Activated CD8-positive, alpha-beta T cell treated with anti-CD3 and anti-CD28 coated beads, Interleukin-2, amount 10 ng/mL, durations not matched to agents 7 days and 5 days (primary cell): Measurements from ENCODE around the gene SSH2. TPM values are rescaled to one million over a fixed set of nuclear protein-coding genes. Genes with fewer than 3 reads are reported as not detected.
A peak's percentile ranks its signal among the peaks of the same experiment; 100 is the strongest.
"Not testable (repeated sequence)": the region's sequence is repeated elsewhere in the genome, so short reads cannot be mapped to it uniquely, and the experiment has no call there.

Experiments used
- ATAC-seq: fragments of 150-1000 bp; cut with Tn5 transposase; one replicate; pipeline ENCODE4 v1.10.0; 2021; ENCODE audit warnings: moderate library complexity
- CTCF ChIA-PET: fragments of 350-600 bp; sonication (Branson Sonifier 250); formaldehyde crosslinking; loops from one replicate; lab custom pipeline; 2021; ENCODE audit warnings: antibody characterized with exemption; lab: Charles Lee
- POLR2A ChIA-PET: fragments of 350-600 bp; sonication (Branson Sonifier 250); formaldehyde crosslinking; loops from one replicate; lab custom pipeline; 2021; ENCODE audit warnings: antibody characterized with exemption; lab: Charles Lee
- DNase-seq: peaks from one replicate; pipeline ENCODE4 v3.0.0-alpha.2; 2020
- H3K27ac Mint-ChIP-seq: one replicate; pipeline ENCODE4 v1.8.0; 2021; ENCODE audit warnings: mild to moderate bottlenecking, mixed read lengths
- H3K27me3 Mint-ChIP-seq: one replicate; pipeline ENCODE4 v1.8.0; 2021; ENCODE audit warnings: low read depth, mixed read lengths
- H3K36me3 Mint-ChIP-seq: one replicate; pipeline ENCODE4 v1.8.0; 2021; ENCODE audit warnings: low read depth, mixed read lengths
- H3K4me1 Mint-ChIP-seq: one replicate; pipeline ENCODE4 v1.8.0; 2021; ENCODE audit warnings: low read depth, mixed read lengths
- H3K4me3 Mint-ChIP-seq: one replicate; pipeline ENCODE4 v1.8.0; 2021; ENCODE audit warnings: mild to moderate bottlenecking, mixed read lengths
- H3K9me3 Mint-ChIP-seq: one replicate; pipeline ENCODE4 v1.8.0; 2022; ENCODE audit warnings: mixed read lengths; ENCODE audit not compliant: insufficient read depth
- total RNA-seq, 2 experiments: library from RNA; stranded (reverse); gene quantifications; one replicate each; pipeline ENCODE4 v1.2.3, GENCODE V29; 2021

The SSH2 gene
- total RNA-seq, 2 experiments from 2014 or later, result 73.5 to 79.6 TPM

- Mint-ChIP-seq H3K4me1 (peaks cover 17% of the 10 kb centered on the region), H3K27ac (no peak overlapping the region), H3K36me3 (peaks cover 52% of the 10 kb centered on the region), H3K9me3 (no peaks in the 10 kb centered on the region), H3K4me3 (no peak overlapping the region), H3K27me3 (no peaks in the 10 kb centered on the region)
- DNase-seq, result no peak
- no peak for ATAC-seq
- CTCF ChIA-PET, result interaction anchor here (0.9 kb wide), 1 partner anchor 102 kb away, joined by 3 read pairs; no protein-coding TSS in a partner anchor
- POLR2A ChIA-PET, result interaction anchor here (0.6 kb wide), 1 partner anchor 52 kb away, joined by 3 read pairs; no protein-coding TSS in a partner anchor
Measured at GRCh38 chr17:29677221-29677791, 252.7 kb downstream of the SSH2 start.

- Mint-ChIP-seq H3K36me3 (peaks cover 53% of the 10 kb centered on the region), H3K4me1 (peaks cover 13% of the 10 kb centered on the region)
- POLR2A ChIA-PET, CTCF ChIA-PET, H3K4me3 Mint-ChIP-seq, ATAC-seq, DNase-seq, H3K9me3 Mint-ChIP-seq, H3K27ac Mint-ChIP-seq, H3K27me3 Mint-ChIP-seq: not testable (repeated sequence)
Measured at GRCh38 chr17:29675961-29676360, 254.1 kb downstream of the SSH2 start.

DNA sequence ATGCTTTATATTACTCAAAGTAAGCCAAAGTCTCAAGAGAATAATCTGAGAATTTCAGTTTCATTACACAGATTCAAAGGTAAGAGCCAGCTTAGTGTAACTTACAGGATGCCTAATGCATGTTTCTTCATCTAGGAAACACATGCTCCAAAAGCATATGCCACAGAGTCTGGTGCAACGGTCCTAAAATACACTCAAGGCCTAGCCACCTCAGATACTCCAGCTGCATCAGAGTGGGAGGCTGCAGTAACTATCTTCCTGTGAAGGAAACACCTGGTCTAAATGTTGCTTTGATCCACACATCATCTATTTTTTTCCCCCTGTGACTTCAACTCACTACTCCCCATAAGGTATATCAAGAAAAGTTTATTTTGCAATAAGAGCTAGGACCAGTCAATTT, 255.7 kb downstream of the SSH2 start:
- Mint-ChIP-seq H3K27me3 (no peaks in the 10 kb centered on the region), H3K36me3 (peaks cover 50% of the 10 kb centered on the region), H3K27ac (no peak overlapping the region), H3K4me3 (no peak overlapping the region), H3K9me3 (no peaks in the 10 kb centered on the region), H3K4me1 (peaks cover 13% of the 10 kb centered on the region)
- ATAC-seq (no peak), DNase-seq (no peak)
- ChIA-PET CTCF (interaction anchor here (1.1 to 2.7 kb wide), 5 partner anchors 8 to 105 kb away, joined by 3 to 9 read pairs (median 4); no protein-coding TSS in a partner anchor), POLR2A (interaction anchor here (0.6 kb wide), 1 partner anchor 59 kb away, joined by 3 read pairs; no protein-coding TSS in a partner anchor)

DNA sequence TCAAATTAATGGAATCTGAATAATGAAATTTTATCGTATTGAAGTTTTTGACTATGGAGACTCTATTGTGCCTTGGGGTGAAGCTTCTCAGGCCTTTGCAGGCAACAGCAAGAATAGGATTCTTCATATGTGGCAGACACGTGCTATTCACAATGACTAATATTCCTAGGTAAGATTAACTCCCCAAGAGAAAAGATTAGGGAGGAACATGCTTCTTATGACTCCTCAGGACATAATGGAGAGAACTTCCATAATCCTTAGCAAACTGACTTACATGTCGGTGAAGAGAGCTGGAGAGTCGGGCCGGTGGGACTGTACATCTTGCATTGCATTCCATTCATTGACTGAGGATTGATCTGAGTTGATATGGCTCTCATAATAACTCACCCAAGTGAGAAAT, 258.4 kb downstream of the SSH2 start:
- POLR2A ChIA-PET, result interaction anchor here (1.2 kb wide), 1 partner anchor 32 kb away, joined by 3 read pairs; no protein-coding TSS in a partner anchor
- H3K36me3 Mint-ChIP-seq, result peaks cover 48% of the 10 kb centered on the region
- CTCF ChIA-PET, result interaction anchor here (1.3 to 2.5 kb wide), 3 partner anchors 11 to 108 kb away, joined by 3 to 7 read pairs (median 4); no protein-coding TSS in a partner anchor
- H3K4me1 Mint-ChIP-seq, result peaks cover 14% of the 10 kb centered on the region
- no peaks in the 10 kb centered on the region for H3K9me3 Mint-ChIP-seq
- H3K27ac Mint-ChIP-seq, result no peak overlapping the region
- no peak overlapping the region for H3K4me3 Mint-ChIP-seq
- ATAC-seq (no peak), DNase-seq (no peak)
- no peaks in the 10 kb centered on the region for H3K27me3 Mint-ChIP-seq

GRCh38 chr17:29669266-29669665, 260.8 kb downstream of the SSH2 start:
- Mint-ChIP-seq H3K9me3 (no peaks in the 10 kb centered on the region), H3K27me3 (no peaks in the 10 kb centered on the region), H3K4me1 (peaks cover 18% of the 10 kb centered on the region), H3K36me3 (peaks cover 54% of the 10 kb centered on the region), H3K27ac (no peak overlapping the region), H3K4me3 (no peak overlapping the region)
- ChIA-PET CTCF (interaction anchor here (0.7 kb wide), 1 partner anchor 52 kb away, joined by 3 read pairs; no protein-coding TSS in a partner anchor), POLR2A (no interaction called here)
- DNase-seq, result no peak
- no peak for ATAC-seq

- Mint-ChIP-seq H3K27me3 (no peaks in the 10 kb centered on the region), H3K27ac (no peak overlapping the region), H3K4me1 (peaks cover 17% of the 10 kb centered on the region), H3K36me3 (peaks cover 53% of the 10 kb centered on the region), H3K4me3 (no peak overlapping the region), H3K9me3 (no peaks in the 10 kb centered on the region)
- ChIA-PET POLR2A (interaction anchor here (1.1 kb wide), 1 partner anchor 24 kb away, joined by 3 read pairs; no protein-coding TSS in a partner anchor), CTCF (interaction anchor here (0.9 to 1.6 kb wide), 4 partner anchors 12 to 112 kb away, joined by 3 to 6 read pairs (median 4); no protein-coding TSS in a partner anchor)
- DNase-seq, result no peak
- ATAC-seq, result no peak
Measured at GRCh38 chr17:29667969-29668368, 262.1 kb downstream of the SSH2 start.

GRCh38 chr17:29665481-29665810, 264.6 kb downstream of the SSH2 start:
- no peak overlapping the region for H3K4me3 Mint-ChIP-seq
- POLR2A ChIA-PET, result interaction anchor here (1.6 kb wide), 1 partner anchor 41 kb away, joined by 3 read pairs; no protein-coding TSS in a partner anchor
- H3K27ac Mint-ChIP-seq, result peak overlapping the region; percentile 39

GRCh38 chr17:29664743-29665480, 265.1 kb downstream of the SSH2 start:
- H3K9me3 Mint-ChIP-seq, result no peaks in the 10 kb centered on the region
- ATAC-seq, result no peak
- peaks cover 20% of the 10 kb centered on the region for H3K4me1 Mint-ChIP-seq
- H3K36me3 Mint-ChIP-seq, result peaks cover 54% of the 10 kb centered on the region
- no peaks in the 10 kb centered on the region for H3K27me3 Mint-ChIP-seq
- H3K4me3 Mint-ChIP-seq, result no peak overlapping the region
- DNase-seq, result no peak
- CTCF ChIA-PET, result interaction anchor here (0.8 to 4.7 kb wide), 7 partner anchors 11 to 365 kb away, joined by 3 to 21 read pairs (median 4); no protein-coding TSS in a partner anchor
- POLR2A ChIA-PET, result interaction anchor here (1.6 kb wide), 1 partner anchor 42 kb away, joined by 3 read pairs; no protein-coding TSS in a partner anchor
- peak overlapping the region; percentile 39 for H3K27ac Mint-ChIP-seq

More at GRCh38 chr17:29665481-29665810, 264.6 kb downstream of the SSH2 start:
- ATAC-seq (no peak), DNase-seq (no peak)
- CTCF ChIA-PET, result interaction anchor here (0.8 to 4.7 kb wide), 7 partner anchors 11 to 364 kb away, joined by 3 to 21 read pairs (median 4); no protein-coding TSS in a partner anchor
- H3K4me1 Mint-ChIP-seq, result peaks cover 19% of the 10 kb centered on the region
- no peaks in the 10 kb centered on the region for H3K27me3 Mint-ChIP-seq
- H3K9me3 Mint-ChIP-seq, result no peaks in the 10 kb centered on the region
- peaks cover 53% of the 10 kb centered on the region for H3K36me3 Mint-ChIP-seq

DNA sequence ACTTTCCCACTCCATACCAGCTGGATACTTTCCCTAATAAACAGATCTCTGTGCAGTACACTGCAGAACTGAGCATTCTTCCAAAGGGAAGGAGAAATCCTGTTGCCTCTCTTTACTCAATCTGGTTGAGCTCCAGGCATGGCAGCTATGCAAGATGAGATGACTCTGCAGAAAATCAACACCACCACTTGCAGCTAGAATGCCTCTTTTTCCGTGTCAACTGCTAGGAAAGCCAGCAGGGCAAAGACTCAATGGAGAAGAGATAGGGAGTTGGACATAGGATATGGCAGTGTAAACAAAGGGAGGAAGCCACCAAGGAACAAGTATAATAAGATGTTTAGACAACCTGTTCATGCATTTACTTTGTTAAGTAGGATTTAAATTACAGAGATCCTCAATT, 266.9 kb downstream of the SSH2 start:
- ChIA-PET POLR2A (no interaction called here), CTCF (interaction anchor here (1.5 to 4.7 kb wide), 2 partner anchors 24 to 116 kb away, joined by 7 to 21 read pairs; no protein-coding TSS in a partner anchor)

DNA sequence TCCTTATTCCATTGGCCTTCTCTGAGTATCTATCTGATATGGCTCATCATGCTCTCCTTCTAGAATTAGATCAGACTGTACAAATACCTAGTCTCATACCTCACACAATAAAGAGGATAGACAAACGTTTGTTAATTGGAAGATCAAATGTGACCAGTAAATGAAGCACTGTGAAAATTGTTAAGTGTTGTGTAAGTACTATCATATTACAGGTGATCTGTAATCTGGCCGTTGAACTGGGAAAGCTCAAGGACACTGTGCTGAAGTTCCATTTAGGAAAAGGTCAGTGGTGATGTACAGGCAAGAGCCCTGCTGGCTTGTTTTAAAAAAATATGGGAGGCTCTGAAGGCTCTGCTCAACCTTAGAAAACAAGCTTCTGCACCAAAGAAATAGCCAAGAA, 268.8 kb downstream of the SSH2 start:
- no peak for DNase-seq
- no peaks in the 10 kb centered on the region for H3K27me3 Mint-ChIP-seq
- no peak overlapping the region for H3K27ac Mint-ChIP-seq
- ATAC-seq, result no peak
- H3K4me3 Mint-ChIP-seq, result no peak overlapping the region
- peaks cover 22% of the 10 kb centered on the region for H3K4me1 Mint-ChIP-seq
- ChIA-PET CTCF (no interaction called here), POLR2A (no interaction called here)
- H3K36me3 Mint-ChIP-seq, result peaks cover 51% of the 10 kb centered on the region
- no peaks in the 10 kb centered on the region for H3K9me3 Mint-ChIP-seq

More for the DNA sequence above, 266.9 kb downstream of the SSH2 start:
- H3K36me3 Mint-ChIP-seq, result peaks cover 55% of the 10 kb centered on the region
- no peak overlapping the region for H3K4me3 Mint-ChIP-seq
- no peak for ATAC-seq
- H3K27ac Mint-ChIP-seq, result no peak overlapping the region
- no peaks in the 10 kb centered on the region for H3K9me3 Mint-ChIP-seq
- no peak for DNase-seq
- peaks cover 28% of the 10 kb centered on the region for H3K4me1 Mint-ChIP-seq
- no peaks in the 10 kb centered on the region for H3K27me3 Mint-ChIP-seq

DNA sequence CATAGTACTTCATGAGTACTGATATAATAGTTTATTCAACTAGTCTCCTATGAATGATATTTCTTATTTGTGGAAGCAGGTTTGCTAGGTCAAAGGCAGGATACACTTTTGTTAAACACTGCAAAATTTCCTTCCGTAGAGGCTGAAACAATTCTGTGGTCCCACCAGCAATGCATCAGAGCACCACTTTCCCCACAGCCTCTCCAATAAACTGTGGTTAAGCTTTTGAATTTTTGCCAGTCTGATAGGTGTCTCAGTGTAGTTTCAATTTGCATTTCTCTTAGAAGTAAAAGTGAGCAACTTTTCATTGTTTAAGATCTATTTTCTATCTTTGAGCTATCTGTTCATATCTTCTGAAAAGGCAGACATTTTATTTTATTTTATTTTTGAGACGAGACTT, 270.9 kb downstream of the SSH2 start:
- Mint-ChIP-seq H3K27me3 (no peaks in the 10 kb centered on the region), H3K36me3 (peaks cover 45% of the 10 kb centered on the region), H3K9me3 (no peaks in the 10 kb centered on the region), H3K4me1 (peaks cover 10% of the 10 kb centered on the region), H3K4me3 (peak overlapping the region; percentile 38), H3K27ac (peak overlapping the region; percentile 81)
- POLR2A ChIA-PET, result interaction anchor here (1.0 to 1.3 kb wide), 2 partner anchors 42 to 98 kb away, joined by 5 read pairs; no protein-coding TSS in a partner anchor
- DNase-seq (peak; percentile 55), ATAC-seq (peak; percentile 88)
- CTCF ChIA-PET, result interaction anchor here (0.9 to 3.7 kb wide), 4 partner anchors 16 to 272 kb away, joined by 3 to 12 read pairs (median 4); no protein-coding TSS in a partner anchor
